Epithelial cell of esophagus (primary cell): ENCODE results near the gene STARD10.

Experiments used
- DNase-seq: peaks from one replicate; pipeline ENCODE4 v3.0.0; 2010; ENCODE audit warnings: low read depth
- H3K4me3 ChIP-seq: 2 replicates; pipeline ENCODE4 v1.5.1; 2011; ENCODE audit warnings: mild to moderate bottlenecking, low read length, control low read depth
- TF ChIP-seq, protein P1 (sequence below): IDR thresholded peaks from 2 replicates; pipeline ENCODE4 v1.5.1; 2011; ENCODE audit warnings: low read depth, mild to moderate bottlenecking, low read length, control low read depth, inconsistent platforms; ENCODE audit not compliant: insufficient read depth; ENCODE audit errors: missing control alignments

STARD10 gene

DNA sequence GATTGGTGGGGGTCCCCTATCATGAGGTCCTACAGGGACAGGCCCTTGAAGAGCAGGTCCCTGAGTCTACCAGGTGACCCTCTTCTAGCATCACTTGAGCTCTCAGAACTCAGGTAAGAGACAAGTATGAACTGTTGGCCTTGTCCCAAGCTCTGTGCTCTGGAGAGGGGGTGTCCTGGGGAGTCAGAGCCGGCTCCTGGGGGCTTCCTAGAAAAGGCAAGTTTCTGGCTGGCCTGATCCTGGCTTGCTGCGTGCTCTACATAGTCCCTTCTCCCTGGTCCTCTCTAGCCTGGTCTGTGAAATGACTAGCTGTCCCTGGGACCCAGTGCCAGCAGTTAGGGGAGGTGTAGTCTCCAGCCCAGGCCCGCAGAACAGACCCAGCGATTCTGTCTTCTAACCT is 31.8 kb upstream of the STARD10 start:
- TF ChIP-seq, protein P1, sequence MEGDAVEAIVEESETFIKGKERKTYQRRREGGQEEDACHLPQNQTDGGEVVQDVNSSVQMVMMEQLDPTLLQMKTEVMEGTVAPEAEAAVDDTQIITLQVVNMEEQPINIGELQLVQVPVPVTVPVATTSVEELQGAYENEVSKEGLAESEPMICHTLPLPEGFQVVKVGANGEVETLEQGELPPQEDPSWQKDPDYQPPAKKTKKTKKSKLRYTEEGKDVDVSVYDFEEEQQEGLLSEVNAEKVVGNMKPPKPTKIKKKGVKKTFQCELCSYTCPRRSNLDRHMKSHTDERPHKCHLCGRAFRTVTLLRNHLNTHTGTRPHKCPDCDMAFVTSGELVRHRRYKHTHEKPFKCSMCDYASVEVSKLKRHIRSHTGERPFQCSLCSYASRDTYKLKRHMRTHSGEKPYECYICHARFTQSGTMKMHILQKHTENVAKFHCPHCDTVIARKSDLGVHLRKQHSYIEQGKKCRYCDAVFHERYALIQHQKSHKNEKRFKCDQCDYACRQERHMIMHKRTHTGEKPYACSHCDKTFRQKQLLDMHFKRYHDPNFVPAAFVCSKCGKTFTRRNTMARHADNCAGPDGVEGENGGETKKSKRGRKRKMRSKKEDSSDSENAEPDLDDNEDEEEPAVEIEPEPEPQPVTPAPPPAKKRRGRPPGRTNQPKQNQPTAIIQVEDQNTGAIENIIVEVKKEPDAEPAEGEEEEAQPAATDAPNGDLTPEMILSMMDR, result no peak
- DNase-seq, result no peak
- H3K4me3 ChIP-seq, result no peak overlapping the region

- H3K4me3 ChIP-seq, result no peak overlapping the region
- no peak for DNase-seq
- TF ChIP-seq, protein P1, result no peak
Measured at GRCh38 chr11:72824811-72825505, 31.1 kb upstream of the STARD10 start.

- no peak for DNase-seq
- TF ChIP-seq, protein P1, result no peak
- no peak overlapping the region for H3K4me3 ChIP-seq
Measured at GRCh38 chr11:72824020-72824419, 30.2 kb upstream of the STARD10 start.

- no peak overlapping the region for H3K4me3 ChIP-seq
- TF ChIP-seq, protein P1, result no peak
- no peak for DNase-seq
Measured at GRCh38 chr11:72823105-72823804, 29.4 kb upstream of the STARD10 start.

DNA sequence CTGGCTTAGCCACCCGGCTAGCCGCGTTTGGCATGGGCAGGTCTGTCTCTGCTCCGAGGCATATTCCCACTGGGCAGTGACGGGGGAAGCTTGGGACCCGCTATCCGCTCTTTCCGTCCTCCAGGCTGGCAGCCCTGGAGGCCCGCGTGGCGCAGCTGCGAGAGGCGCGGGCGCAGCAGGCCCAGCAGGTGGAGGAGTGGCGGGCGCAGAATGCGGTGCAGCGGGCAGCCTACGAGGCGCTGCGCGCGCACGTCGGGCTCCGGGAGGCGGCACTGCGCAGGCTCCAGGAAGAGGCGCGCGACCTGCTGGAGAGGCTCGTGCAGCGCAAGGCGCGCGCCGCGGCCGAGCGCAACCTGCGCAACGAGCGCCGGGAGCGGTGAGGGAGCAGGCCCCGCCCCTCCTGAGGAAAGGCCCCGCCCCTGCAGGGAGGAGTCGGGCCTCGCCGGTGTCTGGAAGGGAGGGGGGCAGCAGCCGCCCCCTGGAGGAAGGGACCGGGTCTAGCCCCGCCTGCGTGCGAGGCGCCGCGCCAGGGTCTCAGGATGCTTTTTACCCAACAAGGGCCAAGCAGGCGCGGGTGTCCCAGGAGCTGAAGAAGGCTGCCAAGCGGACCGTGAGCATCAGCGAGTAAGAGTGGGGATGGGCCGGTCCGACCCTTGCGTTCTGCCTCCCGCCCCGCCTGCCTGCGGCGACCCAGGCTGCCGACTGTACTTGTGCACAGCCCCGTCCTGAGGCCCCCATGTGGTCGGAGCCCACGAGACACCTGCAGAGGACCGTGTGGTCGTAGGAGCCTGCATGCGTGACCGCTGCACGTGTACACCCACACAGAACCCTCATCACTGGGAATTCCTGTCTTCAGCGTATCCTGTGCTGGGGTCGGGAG is 28.3 kb upstream of the STARD10 start:
- TF ChIP-seq, protein P1, result no peak
- DNase-seq, result peak; percentile 92
- peak overlapping the region; percentile 43 for H3K4me3 ChIP-seq

DNA sequence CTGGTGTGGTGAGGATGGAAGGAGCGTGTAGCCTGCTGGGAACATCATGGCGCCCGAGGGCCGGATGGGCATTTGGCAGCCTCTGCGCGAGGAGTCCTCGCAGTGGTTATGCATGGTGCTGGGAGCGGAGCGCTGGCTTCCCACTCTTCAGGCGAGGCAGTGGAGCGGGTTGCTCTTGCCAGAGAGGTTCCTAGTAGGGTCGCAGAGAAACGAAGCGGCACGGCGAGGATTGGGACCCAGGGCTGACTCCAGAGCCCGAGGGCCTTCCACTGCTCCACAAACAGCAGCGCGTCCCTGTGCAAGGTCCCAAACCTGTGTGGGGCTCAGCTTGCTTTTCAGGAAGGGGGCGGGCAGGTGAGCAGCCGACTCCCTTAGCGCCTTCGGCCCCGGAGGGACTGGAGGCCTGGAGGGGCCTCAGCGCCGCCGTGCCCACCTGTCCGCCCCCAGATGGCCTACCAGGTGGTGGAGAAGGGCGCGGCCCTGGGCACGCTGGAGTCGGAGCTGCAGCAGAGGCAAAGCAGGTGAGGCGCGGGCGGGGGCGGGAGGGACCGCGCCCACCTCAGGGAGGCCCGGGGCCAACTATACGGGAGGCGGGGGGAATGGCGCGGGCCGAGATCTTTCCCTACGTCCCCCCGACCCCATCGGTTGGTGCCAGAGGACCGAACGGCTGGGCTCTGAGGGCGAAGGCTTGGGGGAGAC is 27.5 kb upstream of the STARD10 start:
- DNase-seq, result peak; percentile 33
- peak overlapping the region; percentile 43 for H3K4me3 ChIP-seq
- TF ChIP-seq, protein P1, result no peak
